ENCODE results near the gene HDC.

DNA sequence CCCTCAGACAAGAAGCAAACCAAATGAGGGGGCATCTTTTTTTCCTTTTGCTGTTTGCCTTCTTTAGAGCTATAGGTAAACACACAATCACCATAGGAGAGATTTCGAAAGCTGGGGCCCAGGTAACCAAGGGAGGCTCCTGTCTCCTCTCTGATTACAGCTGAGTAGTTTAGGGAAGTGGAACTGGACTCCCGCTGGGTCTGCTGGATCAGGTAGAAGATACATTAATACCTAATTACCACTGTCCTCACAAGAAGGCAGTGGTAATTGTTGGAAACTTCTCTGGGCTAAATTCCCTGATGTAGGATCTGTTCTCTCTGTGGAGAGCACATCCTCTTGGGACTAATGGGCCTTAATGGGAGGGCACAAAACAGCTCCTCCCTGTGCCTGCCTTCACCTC lies 32.7 kb downstream of the HDC start:
- TF ChIP-seq NFRKB (IDR thresholded peaks at IDR 0.05) (no peak), FOXA1 (IDR thresholded peaks at IDR 0.05) (no peak), L3MBTL2 (conservative IDR thresholded peaks at IDR 0.05) (no peak), ZNF384 (IDR thresholded peaks at IDR 0.05) (no peak), FOXK2 (IDR thresholded peaks at IDR 0.05) (no peak), HDGF (IDR thresholded peaks at IDR 0.05; ENCODE audit: borderline replicate concordance) (no peak), SUZ12 (IDR thresholded peaks at IDR 0.05) (no peak), CTBP1 (IDR thresholded peaks at IDR 0.05; ENCODE audit: borderline replicate concordance) (no peak), ELF4 (IDR thresholded peaks at IDR 0.05) (no peak), SP1 (IDR thresholded peaks at IDR 0.05) (no peak), BHLHE40 (IDR thresholded peaks at IDR 0.05; ENCODE audit: borderline replicate concordance) (no peak), FOXM1 (IDR thresholded peaks at IDR 0.05; ENCODE audit: borderline replicate concordance) (no peak)
